Right renal cortex interstitium (tissue), 3 donors: ENCODE results near the gene SLC39A6. TPM values are rescaled to one million over a fixed set of nuclear protein-coding genes. Genes with fewer than 3 reads are reported as not detected.
"Not testable (repeated sequence)": the region's sequence is repeated elsewhere in the genome, so short reads cannot be mapped to it uniquely, and the experiment has no call there.

Experiments
- DNase-seq, 3 donors: peaks; one replicate each; pipeline ENCODE4 v3.0.0-alpha.2; 2013; ENCODE audit warnings: low read depth in 3 of 3, low spot score in 2 of 3
- polyA plus RNA-seq, 3 donors: library from polyadenylated mRNA; unstranded; fragments of 120-200 nt; gene quantifications; one replicate each; pipeline ENCODE4 v1.2.1, GENCODE V29; 2013; ENCODE audit not compliant: insufficient read length in 3 of 3

SLC39A6 gene
- polyA plus RNA-seq, 3 donors, result 84.6 to 91.2 (median 87.5) TPM

DNA sequence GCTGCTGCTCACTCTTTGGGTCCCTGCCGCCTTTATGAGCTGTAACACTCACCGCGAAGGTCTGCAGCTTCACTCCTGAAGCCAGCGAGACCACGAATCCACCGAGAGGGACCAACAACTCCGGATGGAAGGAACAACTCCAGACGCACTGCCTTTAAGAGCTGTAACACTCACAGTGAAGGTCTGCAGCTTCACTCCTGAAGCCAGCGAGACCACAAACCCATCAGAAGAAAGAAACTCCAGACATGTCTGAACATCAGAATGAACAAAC lies 64.4 kb downstream of the SLC39A6 start:
- DNase-seq, result not testable (repeated sequence)

DNA sequence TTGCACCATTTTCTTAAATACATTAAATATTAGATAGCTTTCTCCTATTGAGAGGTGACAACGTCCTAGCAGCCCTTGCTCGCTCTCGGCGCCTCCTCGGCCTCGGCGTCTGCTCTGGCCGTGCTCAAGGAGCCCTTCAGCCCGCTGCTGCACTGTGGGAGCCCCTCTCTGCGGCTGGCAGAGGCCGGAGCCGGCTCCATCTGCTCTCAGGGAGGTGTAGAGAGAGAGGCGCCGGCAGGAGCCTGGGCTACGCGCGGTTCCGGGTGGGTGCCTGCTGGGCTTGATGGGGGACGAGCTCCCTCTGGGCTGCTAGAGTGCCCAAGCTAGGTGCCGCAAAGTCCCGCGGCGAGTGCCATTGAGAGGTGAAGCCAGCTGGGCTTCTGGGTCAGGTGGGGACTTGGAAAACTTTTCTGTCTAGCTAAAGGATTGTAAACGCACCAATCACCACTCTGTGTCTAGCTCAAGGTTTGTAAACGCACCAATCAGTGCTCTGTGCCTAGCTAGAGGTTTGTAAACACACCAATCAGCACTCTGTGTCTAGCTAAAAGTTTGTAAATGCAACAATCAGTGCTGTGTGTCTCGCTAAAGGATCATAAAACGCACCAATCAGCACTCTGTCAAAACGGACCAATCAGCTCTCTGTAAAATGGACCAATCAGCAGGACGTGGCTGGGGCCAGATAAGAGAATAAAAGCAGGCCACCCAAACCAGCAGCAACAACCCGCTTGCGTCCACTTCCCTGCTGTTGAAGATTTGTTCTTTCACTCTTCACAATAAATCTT lies 64.9 kb downstream of the SLC39A6 start:
- no peak for DNase-seq

DNA sequence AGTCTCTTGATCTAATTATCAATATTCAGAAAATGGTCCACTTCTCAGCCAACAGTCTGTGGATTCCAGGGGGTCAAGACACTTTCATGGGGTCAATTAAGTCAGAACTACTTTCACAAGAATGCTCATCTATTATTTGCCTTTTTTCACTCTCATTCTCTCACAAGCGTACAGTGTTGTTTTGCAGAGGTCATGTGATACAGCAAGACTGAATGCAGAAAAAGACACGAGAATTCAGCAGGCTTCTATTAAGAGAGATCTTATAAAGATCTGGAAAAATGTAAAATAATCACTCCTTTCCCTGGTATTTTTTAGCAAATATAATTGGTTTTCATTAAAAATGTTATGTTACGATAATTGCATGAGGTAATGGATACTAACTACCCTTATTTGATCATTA lies 70.5 kb downstream of the SLC39A6 start:
- no peak for DNase-seq

Other genes starting within 250 kb of the SLC39A6 start
- gene RPRD1A, start 61.8 kb downstream of the SLC39A6 start, polyA plus RNA-seq, result 10 to 100 TPM; 64.2 to 70.2 (median 65.5) TPM
- 10 to 100 TPM; 86.8 to 93.4 (median 92.0) TPM for gene ELP2, start 559 bp upstream of the SLC39A6 start, polyA plus RNA-seq
- gene MOCOS, start 58.2 kb upstream of the SLC39A6 start, polyA plus RNA-seq, result 1 to 10 TPM; 1.1 to 1.7 (median 1.2) TPM
- gene FHOD3, start 168.4 kb upstream of the SLC39A6 start, polyA plus RNA-seq, result 10 to 100 TPM; 39.8 to 45.6 (median 40.1) TPM